OCI-M1 (cell line): ENCODE data around the gene CCDC170.
"Not testable (repeated sequence)": the region's sequence is repeated elsewhere in the genome, so short reads cannot be mapped to it uniquely, and the experiment has no call there.

Experiments
- DNase-seq: peaks from one replicate; lab custom pipeline; 2025; lab: John Stamatoyannopoulos, UW

Gene CCDC170

GRCh38 chr6:151493804-151494234 lies at the start of gene CCDC170:
Gene CCDC170, plus strand, starts transcription at chr6:151494017. Its CDS starts 112 bp downstream, at chr6:151494129.
- DNase-seq = no peak

- DNase-seq = no peak
Observed at GRCh38 chr6:151445482-151445881, 48.3 kb upstream of the CCDC170 start.

GRCh38 chr6:151447237-151447636 lies 46.6 kb upstream of the CCDC170 start:
- no peak for DNase-seq

GRCh38 chr6:151448623-151449022 lies 45.2 kb upstream of the CCDC170 start:
- no peak for DNase-seq

GRCh38 chr6:151450928-151451327 lies 42.9 kb upstream of the CCDC170 start:
- not testable (repeated sequence) for DNase-seq

- peak; percentile 36 for DNase-seq
Observed at GRCh38 chr6:151451417-151451949, 42.3 kb upstream of the CCDC170 start.

- DNase-seq = peak; percentile 100
Observed at GRCh38 chr6:151451950-151452749, 41.7 kb upstream of the CCDC170 start, which contains the start of gene RMND1. Gene RMND1, minus strand, starts transcription at chr6:151452126. Its CDS starts 6,315 bp downstream, at chr6:151445811.

GRCh38 chr6:151452750-151453427 lies 40.9 kb upstream of the CCDC170 start:
- peak; percentile 70 for DNase-seq

- DNase-seq = not testable (repeated sequence)
Observed at GRCh38 chr6:151455751-151456398, 37.9 kb upstream of the CCDC170 start.

- no peak for DNase-seq
Observed at GRCh38 chr6:151461673-151462072, 32.1 kb upstream of the CCDC170 start.

GRCh38 chr6:151464702-151465101 lies 29.1 kb upstream of the CCDC170 start:
- DNase-seq = no peak

GRCh38 chr6:151475653-151476523 lies 17.9 kb upstream of the CCDC170 start:
- peak; percentile 83 for DNase-seq

- no peak for DNase-seq
Observed at GRCh38 chr6:151477726-151478125, 16.1 kb upstream of the CCDC170 start.

GRCh38 chr6:151478670-151479069 lies 15.1 kb upstream of the CCDC170 start:
- DNase-seq = no peak

GRCh38 chr6:151481786-151482185 lies 12.0 kb upstream of the CCDC170 start:
- DNase-seq = peak; percentile 19

- DNase-seq = no peak
Observed at GRCh38 chr6:151482290-151482689, 11.5 kb upstream of the CCDC170 start.

- no peak for DNase-seq
Observed at GRCh38 chr6:151483994-151484393, 9.8 kb upstream of the CCDC170 start.

GRCh38 chr6:151488226-151488625 lies 5.6 kb upstream of the CCDC170 start:
- no peak for DNase-seq

- DNase-seq = no peak
Observed at GRCh38 chr6:151490996-151491395, 2.8 kb upstream of the CCDC170 start.

- DNase-seq = no peak
Observed at GRCh38 chr6:151493161-151493803, 535 bp upstream of the CCDC170 start.
